Measurements from ENCODE around the gene PNPLA8.
"Not testable (repeated sequence)": the region's sequence is repeated elsewhere in the genome, so short reads cannot be mapped to it uniquely, and the experiment has no call there.

PNPLA8 gene

GRCh38 chr7:108565987-108566386 is 40.1 kb upstream of the PNPLA8 start:
- no peak overlapping the region for H3K27ac ChIP-seq
- TF ChIP-seq CTCF (conservative IDR thresholded peaks at IDR 0.05): no peak

- no peak overlapping the region for H3K27ac ChIP-seq
- no peak for TF ChIP-seq CTCF (conservative IDR thresholded peaks at IDR 0.05)
Observed at GRCh38 chr7:108561047-108561619, 35.2 kb upstream of the PNPLA8 start.

DNA sequence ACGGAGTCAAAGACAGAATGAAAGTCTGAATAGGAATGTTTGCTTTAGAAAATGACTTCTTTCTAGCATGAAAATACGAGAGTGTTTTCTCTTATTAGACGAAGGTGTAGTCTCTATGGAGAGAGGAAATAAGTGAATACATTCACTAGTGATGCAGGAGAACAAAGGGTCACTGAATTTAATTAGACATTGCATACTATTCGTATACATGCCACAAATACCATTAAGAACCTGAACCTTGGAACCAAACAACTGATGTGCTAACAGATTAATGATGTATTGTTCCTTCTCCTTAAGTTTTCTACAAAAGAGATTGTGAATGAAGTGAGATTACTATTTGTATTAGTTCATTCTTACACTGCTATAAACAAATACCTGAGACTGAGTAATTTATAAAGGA is 33.3 kb upstream of the PNPLA8 start:
- TF ChIP-seq CTCF (conservative IDR thresholded peaks at IDR 0.05): no peak
- no peak overlapping the region for H3K27ac ChIP-seq

DNA sequence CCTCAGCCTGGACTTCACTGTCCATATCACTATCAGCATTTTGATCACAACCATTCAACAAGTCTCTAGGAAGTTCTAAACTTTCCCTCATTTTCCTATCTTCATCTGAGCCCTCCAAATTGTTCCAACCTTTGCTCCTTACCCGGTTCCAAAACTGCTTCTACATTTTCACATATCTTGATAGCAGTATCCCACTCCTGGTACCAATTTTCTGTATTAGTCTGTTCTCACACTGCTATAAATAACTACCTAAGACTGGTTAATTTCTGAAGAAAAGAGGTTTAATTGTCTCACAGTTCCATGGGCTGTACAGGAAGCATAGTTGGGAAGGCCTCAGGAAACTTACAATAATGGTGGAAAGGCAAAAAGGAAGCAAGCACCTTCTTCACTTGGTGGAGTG is 31.7 kb upstream of the PNPLA8 start:
- no peak overlapping the region for H3K27ac ChIP-seq
- TF ChIP-seq CTCF (conservative IDR thresholded peaks at IDR 0.05): no peak

DNA sequence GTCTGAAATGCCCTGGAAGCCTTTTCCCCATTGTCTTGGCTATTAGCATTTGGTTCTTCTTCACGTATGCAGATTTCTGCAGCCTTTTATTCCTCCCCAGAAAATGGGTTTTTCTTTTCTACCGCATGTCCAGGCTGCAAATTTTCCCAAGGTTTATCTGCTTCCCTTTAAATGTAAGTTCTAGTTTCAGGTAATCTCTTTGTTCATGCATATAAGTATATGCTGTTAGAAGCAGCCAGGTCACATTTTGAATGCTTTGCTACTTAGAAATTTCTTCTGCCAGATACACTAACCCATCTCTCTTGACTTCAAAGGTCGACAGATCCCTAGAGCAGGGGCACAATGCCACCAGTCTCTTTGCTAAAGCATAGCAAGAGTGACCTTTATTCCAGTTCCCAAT is 31.3 kb upstream of the PNPLA8 start:
- no peak for TF ChIP-seq CTCF (conservative IDR thresholded peaks at IDR 0.05)
- H3K27ac ChIP-seq: no peak overlapping the region

DNA sequence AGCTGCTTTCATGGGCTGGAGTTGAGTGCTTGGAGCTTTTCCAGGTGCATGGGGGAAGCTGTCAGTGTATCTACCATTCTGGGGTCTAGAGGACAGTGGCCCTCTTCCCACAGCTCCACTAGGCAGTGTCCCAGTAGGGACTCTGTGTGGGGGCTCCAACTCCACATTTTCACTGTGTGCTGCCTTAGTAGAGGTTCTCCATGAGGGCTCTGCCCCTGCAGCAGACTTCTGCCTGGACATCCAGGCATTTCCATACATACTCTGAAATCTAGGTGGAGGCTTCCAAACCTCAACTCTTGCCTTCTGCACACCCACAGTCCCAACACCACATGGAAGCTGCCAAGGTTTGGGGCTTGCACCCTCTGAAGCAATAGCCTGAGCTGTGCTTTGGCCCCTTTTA is 30.7 kb upstream of the PNPLA8 start:
- not testable (repeated sequence) for H3K27ac ChIP-seq

GRCh38 chr7:108548141-108548896 is 22.4 kb upstream of the PNPLA8 start:
- not testable (repeated sequence) for H3K27ac ChIP-seq

DNA sequence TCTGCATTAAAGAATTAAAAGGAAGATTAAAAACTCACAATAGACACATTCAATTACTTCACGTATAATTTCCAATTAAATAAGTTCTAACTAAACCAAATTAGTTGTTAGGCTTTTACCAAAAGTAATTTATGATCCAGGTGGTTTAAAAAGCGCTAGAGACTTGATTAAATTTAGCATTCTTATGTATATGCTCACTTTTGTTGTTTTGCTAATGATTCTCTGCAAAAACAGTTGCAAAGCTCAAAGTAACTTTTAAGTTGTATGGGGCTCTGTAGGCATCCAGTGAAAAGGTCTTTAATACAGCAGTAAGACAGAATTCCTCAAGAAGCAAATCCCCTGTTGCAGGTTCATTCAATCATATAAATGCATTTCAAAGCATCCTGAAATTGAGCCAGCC is 15.5 kb upstream of the PNPLA8 start:
- no peak overlapping the region for H3K27ac ChIP-seq
- no peak for TF ChIP-seq CTCF (conservative IDR thresholded peaks at IDR 0.05)

DNA sequence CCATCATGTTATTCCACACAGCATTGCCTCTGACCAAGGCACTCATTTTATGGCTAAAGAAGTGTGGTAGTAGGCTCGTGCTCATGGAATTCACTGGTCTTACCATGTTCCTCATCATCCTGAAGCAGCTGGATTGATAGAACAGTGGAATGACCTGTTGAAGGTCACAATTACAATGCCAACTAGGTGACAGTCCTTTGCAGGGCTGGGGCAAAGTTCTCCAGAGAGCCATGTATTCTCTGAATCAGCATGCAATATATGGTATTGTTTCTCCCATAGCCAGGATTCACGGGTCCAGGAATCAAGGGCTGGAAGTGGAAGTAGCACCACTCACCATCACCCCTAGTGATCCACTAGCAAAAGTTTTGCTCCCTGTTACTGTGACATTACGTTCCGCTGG is 12.8 kb upstream of the PNPLA8 start:
- not testable (repeated sequence) for H3K27ac ChIP-seq

DNA sequence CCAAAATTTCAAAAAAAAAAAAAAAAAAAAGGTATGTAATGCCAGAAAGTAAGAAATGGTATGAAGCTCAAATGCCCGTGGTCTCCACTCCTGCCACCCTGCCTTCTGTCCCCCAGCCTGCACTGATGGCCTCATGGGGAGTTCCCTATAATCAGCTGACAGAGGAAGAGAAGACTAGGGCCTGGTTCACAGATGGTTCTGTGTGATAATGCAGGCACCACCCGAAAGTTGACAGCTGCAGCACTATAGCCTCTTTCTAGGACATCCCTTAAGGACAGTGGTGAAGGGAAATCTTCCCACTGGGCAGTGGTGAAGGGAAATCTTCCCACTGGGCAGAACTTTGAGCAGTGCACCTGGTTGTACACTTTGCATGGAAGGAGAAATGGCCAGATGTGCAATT is 12.3 kb upstream of the PNPLA8 start:
- not testable (repeated sequence) for H3K27ac ChIP-seq

Measured in VCaP (cell line).